ENCODE results near the gene ZNF354B.
"Not testable (repeated sequence)": the region's sequence is repeated elsewhere in the genome, so short reads cannot be mapped to it uniquely, and the experiment has no call there.

The ZNF354B gene

DNA sequence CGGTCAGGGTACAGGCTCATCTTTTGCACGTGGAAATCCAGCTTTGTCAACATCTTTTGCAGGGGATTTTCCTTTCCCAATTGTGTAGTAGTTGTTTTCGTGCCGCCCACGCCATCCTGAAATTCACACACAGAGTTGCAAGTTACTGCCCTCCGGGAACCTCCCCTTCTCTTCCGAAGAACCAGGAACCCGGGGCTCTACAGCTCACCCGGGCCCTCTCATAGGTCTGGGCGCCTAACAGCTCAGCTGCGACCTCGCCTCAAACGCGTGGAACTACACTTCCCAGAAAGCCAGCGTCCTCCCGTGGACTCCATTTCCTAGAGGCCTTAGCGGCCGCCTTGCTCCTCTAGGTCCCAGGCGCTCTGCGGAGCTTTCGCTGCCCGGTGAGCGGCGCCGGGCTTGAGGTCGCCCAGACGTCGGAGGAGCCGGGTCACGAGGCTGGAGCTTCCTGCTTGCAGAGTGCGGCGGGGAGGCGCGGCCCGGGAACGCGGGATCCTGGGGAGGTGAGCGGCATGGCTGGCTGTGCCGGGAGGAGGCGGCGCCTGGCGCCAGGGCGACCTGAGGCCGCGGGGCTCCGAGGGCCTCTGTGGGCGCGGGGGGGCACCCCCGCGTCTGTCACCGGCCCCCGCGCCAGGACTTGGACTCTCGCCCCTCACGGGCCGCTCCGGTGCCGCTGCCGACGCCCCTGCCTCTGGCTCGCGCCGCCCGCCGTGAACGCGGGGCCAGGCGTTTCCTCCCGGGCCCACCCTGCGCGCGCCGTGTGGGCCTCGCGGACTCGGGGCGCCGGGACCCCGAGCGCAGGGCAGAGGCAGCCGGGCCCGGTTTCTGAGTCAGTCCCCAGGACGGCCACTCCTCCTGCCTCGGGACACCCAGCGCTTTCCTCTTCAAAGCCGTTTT, at the start of gene ZNF354B:
TSS of gene ZNF354B (plus strand) at position 329 of the 897 bp plus-strand sequence. CDS start 1,095 bp downstream, outside the sequence.
- peak; percentile 91 for DNase-seq

GRCh38 chr5:178817506-178817905, 42.2 kb upstream of the ZNF354B start:
- DNase-seq, result no peak

DNA sequence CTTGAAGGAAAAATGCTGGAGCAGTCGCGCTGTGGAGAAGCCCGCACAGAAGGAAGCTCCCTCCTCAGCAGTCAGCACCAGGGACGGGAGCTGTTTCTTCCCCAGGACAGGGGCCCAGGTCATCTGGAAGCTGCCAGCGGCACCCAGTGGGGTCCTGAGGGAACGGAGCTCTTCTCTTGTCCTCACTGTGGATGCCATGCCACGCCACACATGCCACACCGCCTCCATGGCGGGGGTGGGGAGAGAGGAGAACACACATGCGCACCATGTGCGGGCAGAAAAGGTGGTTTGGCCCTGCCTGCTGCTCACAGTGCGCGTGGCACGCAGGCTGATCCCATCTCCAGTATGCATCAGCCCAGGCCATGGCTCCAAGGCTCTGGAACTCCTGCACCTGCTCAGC, 41.7 kb upstream of the ZNF354B start:
- no peak for DNase-seq

DNA sequence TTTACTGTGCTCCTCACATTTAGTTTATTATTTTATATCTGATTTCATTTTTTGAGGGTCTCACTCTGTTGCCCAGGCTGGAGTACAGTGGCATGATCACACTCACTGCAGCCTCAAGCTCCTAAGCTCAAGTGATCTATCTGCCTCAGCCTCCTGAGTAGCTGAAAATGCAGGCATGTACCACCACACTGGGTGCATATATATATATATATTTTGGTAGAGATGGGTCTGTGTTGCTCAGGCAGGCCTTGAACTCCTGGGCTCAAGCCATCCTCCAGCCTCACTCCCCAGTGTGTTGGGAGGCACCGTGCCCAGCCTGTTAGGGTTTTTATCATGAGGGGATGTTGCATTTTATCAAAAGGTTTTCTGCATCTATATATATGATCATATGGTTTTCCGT, 39.8 kb upstream of the ZNF354B start:
- no peak for DNase-seq

DNA sequence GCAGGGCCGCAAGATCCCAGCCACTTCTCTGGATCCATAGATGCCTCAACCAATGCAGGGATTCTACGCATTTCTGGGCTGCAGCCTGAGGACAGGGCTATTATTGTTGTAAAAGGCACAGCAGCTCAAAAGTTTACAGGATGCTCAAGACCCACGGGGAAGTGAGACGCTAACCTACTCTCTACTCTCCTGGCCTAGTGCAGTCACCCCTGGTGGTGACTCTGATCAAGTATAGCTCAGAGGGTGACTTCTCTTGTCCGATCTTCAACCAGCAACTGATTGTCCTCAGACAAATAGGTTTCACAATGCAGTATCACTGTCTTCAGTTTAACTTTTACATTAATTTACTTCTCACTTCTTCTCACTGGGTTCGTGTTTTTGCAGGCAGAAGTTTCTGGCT, 34.3 kb upstream of the ZNF354B start:
- DNase-seq, result no peak

- no peak for DNase-seq
These were observed 33.5 kb upstream of the ZNF354B start for GRCh38 chr5:178826216-178826615.

DNA sequence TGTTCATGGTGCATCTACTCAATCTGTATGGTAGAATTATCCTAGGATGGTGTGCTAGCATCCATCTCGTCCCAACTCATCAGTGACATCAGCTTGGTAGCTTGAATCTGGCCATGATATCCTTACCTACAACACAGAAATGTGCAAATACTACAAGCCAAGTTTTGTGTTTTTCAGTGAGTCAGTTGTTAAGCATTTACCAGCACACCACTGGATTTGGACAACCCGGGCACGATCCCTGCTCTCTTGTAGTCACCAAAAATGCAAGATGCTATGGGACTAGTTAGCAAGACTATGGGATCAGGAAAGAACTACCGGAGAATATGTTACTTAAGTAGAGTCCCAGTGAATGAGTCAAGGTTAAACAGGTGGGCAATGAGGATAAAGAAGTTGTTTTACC, 32.1 kb upstream of the ZNF354B start:
- DNase-seq, result no peak

- no peak for DNase-seq
These were observed 28.7 kb upstream of the ZNF354B start for GRCh38 chr5:178831049-178831448.

DNA sequence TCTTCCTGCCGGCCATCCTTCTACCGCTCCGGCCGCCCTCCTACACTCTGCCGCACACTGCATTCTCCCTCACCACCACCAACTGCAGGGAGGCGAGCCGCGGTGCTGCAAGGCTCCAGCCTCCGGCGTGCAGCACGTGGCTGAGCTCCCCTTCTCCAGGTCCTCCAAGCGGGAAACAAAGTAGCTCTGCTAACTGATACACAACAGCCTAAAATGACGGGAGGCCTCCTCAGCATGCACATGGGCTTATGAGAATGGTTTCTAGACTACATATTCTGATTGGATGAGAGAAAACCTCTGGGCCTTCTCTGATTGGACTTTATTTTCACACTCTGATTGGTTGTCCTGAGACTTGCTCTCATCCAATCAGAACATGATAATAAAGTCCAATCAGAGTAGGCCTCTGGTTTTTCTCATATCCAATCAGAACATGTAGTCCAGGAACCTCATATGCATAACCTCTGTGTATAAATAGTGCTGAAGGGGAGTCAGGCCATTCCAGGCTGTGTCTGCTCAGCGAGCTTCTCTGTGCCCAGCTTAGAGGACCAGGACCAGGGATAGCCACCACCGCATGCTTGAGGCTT, 27.0 kb upstream of the ZNF354B start:
- DNase-seq, result no peak

DNA sequence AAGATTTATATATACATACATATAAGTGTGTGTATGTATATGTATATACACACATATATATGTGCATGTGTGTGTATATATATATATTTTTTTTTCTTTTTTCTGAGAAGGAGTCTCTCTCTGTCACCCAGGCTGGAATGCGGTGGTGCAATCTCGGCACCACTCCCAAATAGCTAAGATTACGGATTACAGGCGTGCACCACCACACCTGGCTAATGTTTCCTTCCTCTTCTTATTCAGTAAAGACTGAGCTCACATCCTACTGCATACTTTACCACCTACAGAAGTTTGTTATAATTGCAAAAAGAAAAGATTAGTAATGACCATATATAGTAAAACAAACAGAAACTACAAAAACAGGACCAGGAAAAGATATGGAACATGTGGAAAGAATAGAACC, 23.1 kb upstream of the ZNF354B start:
- no peak for DNase-seq

DNA sequence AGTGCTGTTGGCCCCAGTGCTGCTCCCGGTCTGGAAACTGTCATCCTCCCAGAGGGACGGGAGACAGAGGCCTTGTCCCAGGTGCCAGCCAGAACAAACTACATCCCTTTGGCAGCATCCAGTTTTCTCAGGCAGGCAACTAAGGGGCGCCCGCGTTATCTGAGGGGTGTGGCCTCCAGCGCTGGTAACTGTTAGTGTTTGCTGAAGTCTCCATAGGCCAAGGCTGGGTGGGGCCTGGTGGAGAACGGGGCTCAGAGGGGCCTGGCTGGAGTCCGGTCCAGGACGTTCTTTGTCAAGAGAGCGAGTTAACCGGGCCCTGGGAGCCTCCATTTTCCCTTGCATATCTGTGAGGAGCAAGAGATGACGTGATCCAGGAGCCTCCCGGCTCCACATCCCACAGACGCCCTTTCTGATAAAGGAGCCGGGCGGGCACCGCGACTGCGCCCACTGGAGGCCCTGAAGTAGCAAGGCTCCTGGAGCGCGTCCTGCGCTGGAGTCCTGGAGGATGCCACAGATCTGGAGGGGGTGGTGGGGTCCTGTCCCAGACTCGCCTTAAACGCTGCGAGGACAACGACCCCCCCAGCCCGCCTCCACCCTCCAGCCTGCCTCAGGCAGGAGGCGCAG, 20.9 kb upstream of the ZNF354B start:
- not testable (repeated sequence) for DNase-seq

DNA sequence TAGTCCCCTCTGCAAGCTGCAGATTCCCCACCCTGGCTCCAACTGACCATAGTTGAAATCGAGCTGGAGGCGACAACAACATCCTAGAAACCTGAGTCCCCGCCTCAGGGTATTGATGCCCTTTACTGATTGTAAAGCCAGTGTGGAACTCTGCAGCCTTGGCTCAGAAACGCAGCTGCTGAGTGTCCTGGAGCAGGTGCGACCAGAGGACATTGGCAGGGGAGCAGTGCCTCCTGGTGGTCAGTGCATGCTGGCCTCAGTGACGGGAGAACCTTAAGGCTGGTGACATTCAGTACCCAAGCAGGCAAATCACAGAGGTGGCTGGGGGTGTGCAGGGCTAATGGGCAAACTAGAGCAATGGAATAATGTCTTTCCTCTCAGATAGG, 20.4 kb upstream of the ZNF354B start:
- DNase-seq, result peak; percentile 37

DNA sequence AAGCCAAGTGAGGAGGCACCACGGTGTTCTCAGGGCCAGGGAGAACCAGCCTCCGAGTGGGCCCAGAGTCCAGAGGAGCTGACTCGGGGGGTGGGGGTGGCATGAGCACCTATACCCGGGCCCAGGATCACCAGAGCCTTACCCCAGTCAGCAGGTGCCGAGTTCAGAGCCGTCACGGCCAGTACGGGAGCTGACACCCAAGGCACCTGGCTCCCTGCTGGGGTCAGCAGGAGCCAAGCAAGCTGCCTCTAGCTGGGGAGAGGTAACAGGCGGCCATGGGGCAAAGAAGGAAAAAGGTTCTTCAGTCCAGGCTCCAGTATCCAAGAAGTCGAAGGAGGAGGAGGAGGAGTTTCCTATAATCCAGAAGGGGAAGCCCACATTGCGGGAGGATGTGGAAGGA, 19.4 kb upstream of the ZNF354B start:
- not testable (repeated sequence) for DNase-seq

GRCh38 chr5:178849316-178849715, 10.4 kb upstream of the ZNF354B start:
- DNase-seq, result no peak

GRCh38 chr5:178851951-178852350, 7.8 kb upstream of the ZNF354B start:
- DNase-seq, result no peak

DNA sequence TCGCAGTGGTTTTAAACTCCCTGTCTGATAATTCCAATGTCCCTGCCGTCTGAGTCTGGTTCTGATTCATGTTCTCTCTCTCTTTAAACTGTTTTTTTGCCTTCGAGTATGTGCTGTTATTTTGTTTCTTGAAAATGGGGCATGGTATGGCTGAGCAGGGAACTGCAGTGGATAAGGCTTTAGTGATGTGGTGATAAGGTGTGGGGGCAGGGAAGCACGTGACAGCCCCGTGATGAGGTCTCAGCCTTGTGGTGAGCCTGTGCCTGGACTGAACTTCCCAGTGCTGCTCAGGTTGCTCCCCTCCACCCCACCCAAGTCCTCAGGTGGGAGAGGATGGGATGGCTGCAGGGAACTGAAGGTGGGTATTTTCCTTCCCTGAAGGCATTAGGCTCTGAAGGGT, 5.5 kb upstream of the ZNF354B start:
- no peak for DNase-seq

DNA sequence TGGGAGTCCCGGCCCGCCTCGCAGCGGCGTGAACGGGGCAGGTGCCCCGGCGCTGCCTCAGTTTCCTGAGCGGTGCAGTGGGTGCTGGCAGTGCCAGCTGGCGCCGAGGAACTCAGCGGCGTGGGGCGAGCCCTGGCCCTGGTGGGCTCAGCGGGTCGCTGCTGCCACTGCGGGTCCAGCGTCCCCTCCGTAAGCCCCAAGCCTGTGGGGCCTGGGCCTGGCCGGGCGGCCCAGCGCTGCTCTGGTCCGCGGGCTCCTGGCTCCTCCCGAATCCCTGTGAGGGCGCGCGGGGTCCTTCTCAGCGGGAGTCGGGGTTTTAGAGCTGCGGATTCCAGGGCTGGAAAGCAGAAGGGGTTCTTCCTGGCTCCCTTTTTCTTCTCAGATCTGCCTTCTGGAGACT, 862 bp downstream of the ZNF354B start:
- DNase-seq, result not testable (repeated sequence)

DNA sequence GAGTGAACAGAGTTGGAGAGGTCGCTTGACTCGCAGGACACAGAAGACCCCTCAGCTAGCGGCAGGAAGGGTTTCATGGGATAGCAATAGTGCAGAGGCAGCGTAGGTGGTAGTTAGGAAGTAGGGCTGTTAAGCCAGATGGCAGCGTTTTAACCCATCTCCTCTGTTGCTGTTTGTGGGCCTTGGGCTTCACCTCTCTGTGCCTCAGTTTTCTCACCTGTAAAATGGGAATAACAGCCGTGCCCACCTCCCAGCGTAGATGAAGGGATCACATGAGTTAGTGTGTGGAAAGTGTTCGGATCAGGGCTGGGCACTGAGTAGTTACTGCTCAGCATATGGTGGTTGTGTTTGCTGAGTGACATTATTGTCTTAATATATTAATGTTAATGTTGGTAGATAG, 1.9 kb downstream of the ZNF354B start:
- no peak for DNase-seq

DNA sequence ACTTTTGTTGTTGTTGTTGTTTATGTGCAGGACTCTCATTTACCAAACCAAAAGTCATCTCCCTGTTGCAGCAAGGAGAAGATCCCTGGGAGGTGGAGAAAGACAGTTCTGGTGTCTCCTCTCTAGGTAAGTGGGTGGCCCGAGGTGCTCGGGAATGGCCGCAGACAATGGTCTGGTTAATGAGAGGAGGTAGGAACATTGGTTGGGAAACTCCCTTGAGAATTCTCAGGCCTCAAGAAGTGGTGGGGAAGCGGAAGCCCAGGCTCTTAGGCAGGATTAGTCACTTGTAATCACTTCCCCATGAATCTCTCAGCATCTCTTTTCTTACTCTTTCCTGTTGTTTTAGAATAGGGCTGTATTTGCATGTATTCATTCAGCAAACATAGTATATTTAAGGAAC, 7.2 kb downstream of the ZNF354B start:
- no peak for DNase-seq

- DNase-seq, result no peak
These were observed 9.8 kb downstream of the ZNF354B start for GRCh38 chr5:178869577-178869976.

DNA sequence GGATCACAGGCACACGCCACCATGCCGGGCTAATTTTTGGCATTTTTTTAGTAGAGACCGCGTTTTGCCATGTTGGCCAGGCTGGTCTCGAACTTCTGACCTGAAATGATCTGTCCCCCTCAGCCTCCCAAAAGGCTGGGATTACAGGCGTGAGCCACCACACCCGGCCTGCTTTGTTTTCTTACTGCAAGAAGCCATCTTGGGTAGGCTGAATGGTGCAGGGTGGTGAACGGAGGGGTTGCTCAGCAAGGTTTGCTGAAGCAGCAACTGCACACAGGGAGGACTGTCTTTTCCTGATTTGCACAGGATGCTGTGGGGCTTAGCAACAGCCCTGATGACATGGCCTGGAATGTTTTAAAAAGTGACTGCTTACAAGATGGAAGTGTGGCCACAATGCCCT, 10.7 kb downstream of the ZNF354B start:
- no peak for DNase-seq

- DNase-seq, result no peak
These were observed 12.5 kb downstream of the ZNF354B start for GRCh38 chr5:178872302-178872701.

GRCh38 chr5:178883115-178883694, 23.5 kb downstream of the ZNF354B start:
- DNase-seq, result not testable (repeated sequence)

All from stimulated activated CD4-positive, alpha-beta T cell treated with anti-CD3 and anti-CD28 coated beads, Interleukin-1b, Interleukin-23, amount 100 ng/mL, for 48 hours (primary cell).